ENCODE data around the gene RSPH9.

RSPH9 gene

DNA sequence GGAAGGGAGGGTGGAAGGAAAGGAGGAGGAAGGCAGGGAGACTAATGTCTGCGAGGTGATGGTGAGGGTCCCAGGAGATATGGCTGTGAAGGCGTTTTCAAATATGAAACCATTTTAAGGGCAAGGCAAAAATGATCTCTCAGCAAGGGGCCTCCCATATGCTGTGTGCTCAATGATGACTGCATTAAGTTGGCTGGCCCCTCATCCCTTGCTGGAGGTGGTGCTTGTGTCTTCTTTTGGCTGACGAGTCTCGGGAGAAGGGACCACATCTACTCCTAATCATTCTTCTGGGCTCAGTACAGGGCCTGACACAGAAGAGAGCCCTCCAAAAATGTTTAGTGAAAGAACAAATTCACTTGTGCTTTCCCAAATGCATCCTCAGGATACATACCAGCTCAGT lies 65.7 kb downstream of the RSPH9 start:
- DNase-seq (ENCODE audit: low read depth) = no peak

DNA sequence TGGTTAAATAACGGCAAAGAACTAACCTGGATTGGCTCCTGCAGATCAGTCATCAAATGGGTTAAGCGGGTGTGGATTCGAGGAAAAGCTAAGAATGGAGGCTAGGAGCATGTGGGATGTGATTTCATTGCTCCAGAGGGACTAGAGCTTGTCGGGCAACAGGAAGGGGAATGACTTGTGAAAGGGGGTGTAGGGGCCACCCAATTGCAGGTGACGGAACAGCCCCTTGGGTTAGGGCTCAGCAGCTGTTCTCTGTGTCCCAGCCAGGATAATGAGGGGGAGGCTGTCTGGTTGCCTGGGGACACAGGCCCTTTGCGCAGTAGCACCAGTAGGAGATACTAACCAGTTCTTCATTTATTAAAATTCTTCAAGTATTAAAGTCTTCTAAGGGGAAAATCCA lies 67.7 kb downstream of the RSPH9 start:
- DNase-seq (ENCODE audit: low read depth) = no peak

DNA sequence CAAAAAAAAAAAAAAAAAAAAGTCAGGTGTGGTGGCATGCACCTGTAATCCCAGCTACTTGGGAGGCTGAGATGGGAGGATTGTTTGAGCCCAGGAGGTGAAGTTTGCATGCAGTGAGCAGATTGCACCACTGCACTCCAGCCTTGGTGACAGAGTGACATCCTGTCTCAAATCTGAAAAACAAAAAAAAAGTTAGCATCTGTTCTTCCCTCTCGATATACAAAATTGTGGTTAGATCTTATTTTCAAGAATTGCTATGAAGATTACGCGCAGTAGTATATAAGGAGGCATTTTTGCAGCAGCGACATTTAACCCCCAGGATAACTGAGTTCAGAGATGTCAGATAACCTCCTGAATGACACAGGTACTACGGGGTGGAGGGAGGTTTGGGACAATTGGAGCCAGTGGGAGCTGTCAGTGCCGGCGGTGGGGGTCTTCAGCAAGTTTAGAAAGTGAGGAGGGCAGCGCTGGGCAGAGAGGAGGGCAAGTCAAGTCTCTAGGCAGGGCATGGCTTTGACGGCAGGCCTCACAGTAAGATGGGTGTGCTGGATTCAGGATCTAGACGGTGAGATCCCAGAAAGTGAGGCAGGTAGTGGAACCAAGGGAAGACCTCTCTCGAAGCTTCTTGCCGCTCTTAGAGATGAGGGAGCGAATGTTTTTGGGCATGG lies 68.9 kb downstream of the RSPH9 start:
- DNase-seq (ENCODE audit: low read depth) = no peak

DNA sequence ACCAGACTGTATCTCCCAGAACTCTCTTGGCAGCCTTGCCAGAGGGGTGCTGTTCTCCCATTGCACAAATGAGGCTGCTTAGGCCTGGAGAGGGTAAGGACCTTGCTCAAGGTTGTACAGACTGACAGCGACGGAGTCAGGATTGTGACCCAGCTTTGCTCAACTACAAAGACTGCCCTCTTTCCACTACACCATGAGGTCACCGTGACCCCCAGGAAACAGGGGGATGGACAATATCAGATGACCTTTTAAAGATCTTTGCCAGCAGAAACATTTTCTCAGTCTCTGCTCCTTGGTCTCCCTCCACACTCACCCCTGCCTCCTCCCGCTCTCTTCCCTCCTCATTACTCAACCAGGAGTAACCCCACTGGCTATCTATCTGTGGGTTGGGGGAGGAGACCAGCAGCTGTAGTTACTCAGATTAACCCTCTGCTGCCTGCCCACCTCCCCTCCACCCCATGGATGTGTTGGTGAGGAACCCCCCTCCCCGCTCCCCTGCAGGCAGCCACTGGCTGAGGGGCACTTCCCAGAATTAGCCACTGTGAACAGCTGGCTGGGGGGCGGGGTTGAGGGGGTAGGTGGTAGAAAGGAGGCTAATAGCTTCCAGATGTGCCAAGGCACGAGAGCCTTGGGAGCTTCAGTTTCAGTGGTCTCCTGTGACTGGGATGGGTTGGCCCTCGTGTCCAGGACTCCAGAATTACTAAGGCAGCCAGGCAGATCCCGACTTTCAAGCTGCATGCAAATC lies 69.6 kb downstream of the RSPH9 start:
- DNase-seq (ENCODE audit: low read depth) = peak; percentile 48

DNA sequence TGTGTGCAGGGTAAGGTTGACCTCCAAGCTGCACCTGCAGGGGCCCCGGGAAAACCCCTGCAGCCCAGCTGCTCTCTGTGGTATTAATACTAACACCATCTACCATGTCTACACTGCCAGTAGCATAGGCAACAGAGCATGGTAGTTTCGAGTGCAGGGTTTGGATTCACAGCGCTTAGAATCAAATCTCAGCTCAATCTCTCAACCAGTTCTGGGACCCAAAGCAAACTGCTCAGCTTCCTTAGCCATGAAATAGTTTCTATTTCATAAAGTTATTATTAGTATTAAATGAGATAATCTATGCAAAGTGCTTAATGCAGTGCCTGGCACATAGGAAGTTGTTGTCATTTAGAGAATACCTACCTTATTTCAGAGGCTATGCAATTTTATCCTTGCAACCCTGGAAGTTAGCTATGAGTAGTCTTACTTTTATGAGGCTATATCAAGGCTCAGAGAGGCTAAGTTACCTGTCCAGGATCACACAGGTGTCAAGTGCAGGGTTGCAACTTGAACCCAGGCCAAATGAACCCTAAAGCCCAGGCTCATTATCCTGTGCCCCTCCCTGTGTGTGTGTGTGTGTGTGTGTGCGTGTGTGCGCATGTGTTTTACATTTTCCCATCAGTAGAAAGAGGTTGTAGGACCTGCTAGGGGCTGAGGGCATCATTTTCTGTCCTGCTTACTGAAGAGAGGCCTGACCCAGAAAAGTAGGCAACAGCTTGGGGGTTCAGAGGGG lies 70.4 kb downstream of the RSPH9 start:
- DNase-seq (ENCODE audit: low read depth) = no peak

DNA sequence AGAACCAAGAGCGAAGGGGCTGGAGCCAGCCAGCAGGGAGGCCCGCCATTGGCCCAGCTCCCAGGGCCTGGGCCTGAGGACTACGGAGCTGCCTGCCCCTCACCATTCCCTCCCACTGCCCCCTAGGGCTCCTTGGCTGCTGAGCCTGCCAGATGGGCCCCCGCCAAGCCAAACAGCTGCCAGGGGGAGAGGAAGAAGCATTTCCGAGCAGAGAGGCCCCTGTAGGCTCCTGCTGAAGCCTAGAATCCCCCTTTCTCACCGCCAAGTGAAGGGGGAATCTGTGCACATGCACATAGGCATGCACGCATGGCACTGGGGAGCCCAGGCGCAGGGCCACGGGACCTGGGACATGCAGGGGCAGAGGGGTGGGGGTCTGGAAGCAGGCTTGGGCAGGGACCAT lies 71.3 kb downstream of the RSPH9 start:
- DNase-seq (ENCODE audit: low read depth) = no peak

DNA sequence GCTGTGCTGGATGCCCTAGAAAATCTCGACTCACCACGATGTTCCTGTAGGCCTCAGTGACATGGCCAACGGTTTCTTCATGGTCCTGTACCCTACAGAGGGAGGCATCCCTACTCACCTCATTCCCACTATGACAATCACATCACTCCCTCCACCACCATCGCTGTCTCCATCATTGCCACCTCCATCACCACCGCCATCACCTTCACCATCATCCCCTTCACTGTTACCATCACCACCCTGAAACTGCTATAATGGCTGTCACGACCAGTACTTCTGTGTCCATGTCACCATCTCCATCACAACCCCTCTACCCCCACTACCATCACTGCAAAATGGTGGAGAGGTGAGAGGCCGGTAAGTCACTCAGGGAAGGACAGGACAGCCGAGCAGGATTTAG lies 72.6 kb downstream of the RSPH9 start:
- DNase-seq (ENCODE audit: low read depth) = no peak

DNA sequence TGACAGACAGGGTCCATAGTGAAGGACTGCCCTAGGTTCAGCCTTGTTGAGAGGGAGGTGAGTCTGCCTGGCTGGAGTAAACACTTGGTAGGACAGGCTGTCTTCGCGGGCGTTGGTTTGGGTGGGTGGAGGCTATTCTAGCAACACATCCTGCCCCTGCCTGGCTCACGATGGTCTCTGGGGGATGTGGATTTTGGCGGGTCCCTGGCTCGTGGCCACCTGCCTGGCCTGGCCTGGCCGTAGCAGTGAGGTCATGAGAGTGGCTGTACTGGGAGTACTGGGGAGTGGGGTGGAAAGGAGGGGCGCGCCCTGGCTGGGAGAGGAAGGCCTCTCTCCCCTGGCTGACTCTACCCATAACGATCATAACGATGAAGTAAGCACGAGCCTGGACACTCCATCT lies 73.0 kb downstream of the RSPH9 start:
- DNase-seq (ENCODE audit: low read depth) = no peak

DNA sequence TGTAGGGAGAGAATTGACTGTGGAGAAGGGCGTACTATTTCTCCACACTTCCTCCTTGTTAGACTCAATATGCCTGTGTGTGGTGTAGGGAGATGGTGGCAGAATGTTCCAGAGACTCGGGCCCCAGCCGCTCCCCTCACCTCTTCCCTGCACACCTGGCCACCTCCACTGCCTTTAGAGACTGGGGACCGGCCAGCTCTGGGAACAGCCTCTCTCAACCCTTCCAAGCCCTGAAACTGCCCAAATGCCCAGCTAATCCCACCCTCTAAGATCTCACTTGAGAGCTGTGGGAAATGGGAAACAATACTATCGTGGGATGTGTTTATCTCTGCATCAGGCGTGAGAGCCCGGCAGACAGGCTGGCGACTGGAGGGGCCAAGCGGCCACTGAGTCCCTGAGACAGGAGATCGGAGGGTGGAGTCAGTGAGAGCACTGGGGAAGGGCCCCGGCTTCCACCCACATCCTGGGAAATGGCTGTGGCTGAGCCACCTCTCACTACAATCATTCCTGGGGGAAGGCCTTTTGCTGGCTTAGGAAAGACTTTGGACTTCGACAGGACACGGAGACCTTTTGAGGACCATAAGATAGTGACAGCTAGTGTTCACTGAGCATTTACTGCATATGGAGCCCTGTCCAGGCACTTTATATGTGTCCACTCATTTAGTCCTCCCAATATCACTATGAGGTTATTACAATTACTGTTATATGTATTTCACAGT lies 73.7 kb downstream of the RSPH9 start:
- no peak for DNase-seq (ENCODE audit: low read depth)

DNA sequence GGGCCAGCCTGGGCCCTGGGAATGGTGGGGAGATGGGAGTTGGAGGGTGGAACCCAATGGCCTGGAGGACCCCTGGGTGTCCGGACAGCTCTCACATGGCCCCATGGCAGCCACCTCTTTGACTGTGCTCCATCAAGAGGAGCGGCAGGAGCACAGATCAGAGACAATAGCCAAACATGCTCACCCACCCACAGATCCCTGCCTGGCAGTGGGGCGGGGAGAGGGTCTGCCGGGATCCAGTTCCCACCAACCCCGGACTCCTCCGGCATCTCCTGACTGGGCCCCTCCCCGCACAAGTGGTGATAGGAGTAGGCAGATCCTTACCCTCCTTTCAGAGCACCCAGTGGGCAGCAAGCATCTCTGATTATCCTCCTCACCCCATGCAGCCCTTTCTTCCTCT lies 74.7 kb downstream of the RSPH9 start:
- DNase-seq (ENCODE audit: low read depth) = no peak

DNA sequence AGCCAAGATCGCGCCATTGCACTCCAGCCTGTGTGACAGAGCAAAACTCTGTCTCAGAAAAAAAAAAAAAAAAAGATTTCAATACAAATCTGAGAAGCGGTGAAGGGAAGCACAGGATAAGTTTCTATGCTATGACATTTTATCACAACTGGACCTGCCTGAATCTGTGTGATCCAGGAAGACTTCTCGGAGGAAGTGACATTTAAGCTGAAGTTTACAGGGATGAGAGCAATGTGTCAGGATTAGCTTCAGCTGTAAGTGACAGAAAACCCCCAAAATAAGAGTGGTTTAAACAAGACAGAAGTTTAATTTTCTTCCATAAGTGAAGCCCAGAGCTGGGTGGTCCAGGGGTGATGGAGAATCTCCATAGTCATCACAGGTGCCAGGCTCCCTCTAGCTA lies 76.2 kb downstream of the RSPH9 start:
- DNase-seq (ENCODE audit: low read depth) = no peak
